ENCODE results near the gene NEU2. TPM values are rescaled to one million over a fixed set of nuclear protein-coding genes. Genes with fewer than 3 reads are reported as not detected.

The NEU2 gene
- total RNA-seq, 1 experiment from 2014 or later, result not detected

DNA sequence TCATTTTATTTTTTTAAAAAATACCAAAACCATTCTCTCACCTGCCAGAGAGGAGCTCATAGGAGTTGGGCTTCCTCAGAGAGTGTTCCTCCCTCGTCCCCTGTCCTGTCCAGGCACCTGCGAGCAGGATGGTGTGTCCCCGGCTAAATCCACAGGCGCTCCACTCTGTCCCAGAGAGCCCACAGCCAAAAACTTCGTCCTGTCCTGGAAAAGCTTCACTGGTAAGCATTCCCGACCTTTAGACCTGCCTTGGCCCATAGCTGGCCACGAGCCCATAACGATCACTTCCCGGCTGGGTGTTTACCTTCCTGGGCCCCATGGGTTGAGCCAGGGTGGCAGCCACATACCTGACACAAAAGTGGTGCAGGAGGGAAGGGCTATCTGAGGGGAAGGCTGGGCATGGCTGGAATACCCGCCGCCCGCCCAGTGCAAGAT lies 19.4 kb upstream of the NEU2 start, which contains the start of gene NGEF:
Gene NGEF, minus strand, starts transcription at position 230 of the 435 bp plus-strand sequence. CDS start 38,366 bp downstream, outside the sequence.
- intact Hi-C loops (cut with micrococcal nuclease), result no loop called here
- H3K4me3 ChIP-seq (replicated peaks in 1 of 2; ENCODE audit: low read depth in 1 of 2, low read length in 2 of 2), result no peak within 1 kb of the TSS
- no peaks in the 10 kb centered on the region for H3K36me3 ChIP-seq (ENCODE audit: control insufficient read depth in 1 of 2, insufficient read depth in 2 of 2, low read length in 2 of 2)
- no TSS peak for BruUV-seq (replicated peaks)
- no peaks in the 10 kb centered on the region for H3K27me3 ChIP-seq (ENCODE audit: insufficient read depth, low read length)
- no peak for ATAC-seq
- ChIA-PET RAD21 (ENCODE audit: low non-redundant PET in 1 of 2, low total read pairs in 2 of 2, uncharacterized antibody in 2 of 2, unreplicated experiment in 2 of 2) (no interaction called here), POLR2A (no interaction called here), CTCF (no interaction called here)
- H3K9me3 ChIP-seq (ENCODE audit: control insufficient read depth in 1 of 2, insufficient read depth in 1 of 2, low read depth in 1 of 2, low read length in 2 of 2), result no peaks in the 10 kb centered on the region
- H3K79me2 ChIP-seq (ENCODE audit: insufficient read depth, low read length), result no peaks in the 10 kb centered on the region
- DNase-seq (ENCODE audit: low read depth, low spot score), result no peak
- TF ChIP-seq RAD21 (IDR thresholded peaks at IDR 0.05; ENCODE audit: low read depth) (no peak), YY1 (IDR thresholded peaks at IDR 0.05; ENCODE audit: extremely low read depth, insufficient replicate concordance, low read depth, low read length) (no peak), SP1 (IDR thresholded peaks at IDR 0.05; ENCODE audit: low read depth) (no peak)
- no peak within 1 kb of the TSS for H3K9ac ChIP-seq (ENCODE audit: low read length)
- no peaks in the 10 kb centered on the region for H4K20me1 ChIP-seq (ENCODE audit: insufficient read depth)
- H2AFZ ChIP-seq (ENCODE audit: low read depth, low read length, poor library complexity, severe bottlenecking), result no peak within 1 kb of the TSS
- no peak within 1 kb of the TSS for H3K4me2 ChIP-seq (ENCODE audit: low read length)
- H3K27ac ChIP-seq (ENCODE audit: low read depth, low read length), result no peak within 1 kb of the TSS
- H3K9me2 ChIP-seq (ENCODE audit: insufficient read depth), result no peaks in the 10 kb centered on the region
- H3K4me1 ChIP-seq (ENCODE audit: control insufficient read depth in 1 of 2, insufficient read depth in 2 of 2, low read length in 2 of 2), result peaks cover 2 to 5% of the 10 kb centered on the region in 2 experiments; a peak in 2 of 4 replicates

- Histone ChIP-seq H3K36me3 (ENCODE audit: control insufficient read depth in 1 of 2, insufficient read depth in 2 of 2, low read length in 2 of 2) (no peaks in the 10 kb centered on the region), H4K20me1 (ENCODE audit: insufficient read depth) (no peaks in the 10 kb centered on the region), H2AFZ (ENCODE audit: low read depth, low read length, poor library complexity, severe bottlenecking) (no peak overlapping the region), H3K9me3 (ENCODE audit: control insufficient read depth in 1 of 2, insufficient read depth in 1 of 2, low read depth in 1 of 2, low read length in 2 of 2) (no peaks in the 10 kb centered on the region), H3K9ac (ENCODE audit: low read length) (no peak overlapping the region), H3K27ac (ENCODE audit: low read depth, low read length) (no peak overlapping the region), H3K9me2 (ENCODE audit: insufficient read depth) (no peaks in the 10 kb centered on the region), H3K79me2 (ENCODE audit: insufficient read depth, low read length) (no peaks in the 10 kb centered on the region), H3K4me3 (replicated peaks in 1 of 2; ENCODE audit: low read depth in 1 of 2, low read length in 2 of 2) (no peak overlapping the region), H3K4me1 (ENCODE audit: control insufficient read depth in 1 of 2, insufficient read depth in 2 of 2, low read length in 2 of 2) (peaks cover 2 to 5% of the 10 kb centered on the region in 2 experiments; a peak in 2 of 4 replicates), H3K27me3 (ENCODE audit: insufficient read depth, low read length) (no peaks in the 10 kb centered on the region), H3K4me2 (ENCODE audit: low read length) (no peak overlapping the region)
- BruUV-seq (replicated peaks), result no TSS peak
- intact Hi-C loops (cut with micrococcal nuclease), result no loop called here
- no peak for TF ChIP-seq EGR1 (IDR thresholded peaks at IDR 0.05; ENCODE audit: low read depth)
- TF ChIP-seq POLR2A (IDR thresholded peaks at IDR 0.05; ENCODE audit: borderline replicate concordance, extremely low read depth, insufficient read depth, insufficient read length), result no peak
- no peak for TF ChIP-seq JUND (IDR thresholded peaks at IDR 0.05)
- TF ChIP-seq EZH2 (IDR thresholded peaks at IDR 0.05), result no peak
- TF ChIP-seq SP1 (IDR thresholded peaks at IDR 0.05; ENCODE audit: low read depth), result no peak
- no peak for TF ChIP-seq ELF1 (IDR thresholded peaks at IDR 0.05; ENCODE audit: borderline replicate concordance, low read depth)
- TF ChIP-seq TCF7L2 (IDR thresholded peaks at IDR 0.05; ENCODE audit: borderline replicate concordance, extremely low read depth, insufficient read depth, insufficient read length), result no peak
- DNase-seq (ENCODE audit: low read depth, low spot score) (no peak), ATAC-seq (no peak)
- RAD21 ChIA-PET (ENCODE audit: low non-redundant PET in 1 of 2, low total read pairs in 2 of 2, uncharacterized antibody in 2 of 2, unreplicated experiment in 2 of 2), result no interaction called here
- POLR2A ChIA-PET, result no interaction called here
- CTCF ChIA-PET, result no interaction called here
Observed at GRCh38 chr2:233013650-233014049, 18.8 kb upstream of the NEU2 start.

Measured in HCT116 (cell line).